ENCODE results near the gene SLC5A10.

DNA sequence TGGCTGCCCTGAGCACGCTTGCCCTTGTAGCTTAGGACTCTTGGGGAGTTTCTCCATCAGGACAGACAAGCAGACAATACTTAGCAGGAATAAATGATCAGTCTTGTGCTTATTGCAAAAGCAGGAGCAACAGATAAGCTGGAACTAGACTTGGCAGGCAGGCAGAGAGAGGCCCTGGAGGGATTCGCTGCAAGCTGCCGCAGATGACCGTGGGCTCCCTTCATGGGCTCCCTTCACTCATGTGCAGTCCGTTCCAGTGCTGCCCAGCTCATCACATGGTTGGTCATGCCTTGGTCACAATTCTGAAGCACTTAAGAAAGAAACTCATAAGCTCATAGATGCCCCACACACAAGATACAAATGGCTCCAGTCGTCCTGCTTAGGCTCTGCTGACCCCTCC lies 2.4 kb upstream of the SLC5A10 start:
- TF ChIP-seq, protein P1, sequence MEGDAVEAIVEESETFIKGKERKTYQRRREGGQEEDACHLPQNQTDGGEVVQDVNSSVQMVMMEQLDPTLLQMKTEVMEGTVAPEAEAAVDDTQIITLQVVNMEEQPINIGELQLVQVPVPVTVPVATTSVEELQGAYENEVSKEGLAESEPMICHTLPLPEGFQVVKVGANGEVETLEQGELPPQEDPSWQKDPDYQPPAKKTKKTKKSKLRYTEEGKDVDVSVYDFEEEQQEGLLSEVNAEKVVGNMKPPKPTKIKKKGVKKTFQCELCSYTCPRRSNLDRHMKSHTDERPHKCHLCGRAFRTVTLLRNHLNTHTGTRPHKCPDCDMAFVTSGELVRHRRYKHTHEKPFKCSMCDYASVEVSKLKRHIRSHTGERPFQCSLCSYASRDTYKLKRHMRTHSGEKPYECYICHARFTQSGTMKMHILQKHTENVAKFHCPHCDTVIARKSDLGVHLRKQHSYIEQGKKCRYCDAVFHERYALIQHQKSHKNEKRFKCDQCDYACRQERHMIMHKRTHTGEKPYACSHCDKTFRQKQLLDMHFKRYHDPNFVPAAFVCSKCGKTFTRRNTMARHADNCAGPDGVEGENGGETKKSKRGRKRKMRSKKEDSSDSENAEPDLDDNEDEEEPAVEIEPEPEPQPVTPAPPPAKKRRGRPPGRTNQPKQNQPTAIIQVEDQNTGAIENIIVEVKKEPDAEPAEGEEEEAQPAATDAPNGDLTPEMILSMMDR (conservative IDR thresholded peaks at IDR 0.05; ENCODE audit: low read depth, low read length), result no peak
- TF ChIP-seq EZH2 (IDR thresholded peaks at IDR 0.05; ENCODE audit: borderline replicate concordance, low read depth, low read length, poor library complexity, severe bottlenecking), result no peak

Data from A673 (cell line).